ENCODE data around the gene NELL2.

The NELL2 gene

DNA sequence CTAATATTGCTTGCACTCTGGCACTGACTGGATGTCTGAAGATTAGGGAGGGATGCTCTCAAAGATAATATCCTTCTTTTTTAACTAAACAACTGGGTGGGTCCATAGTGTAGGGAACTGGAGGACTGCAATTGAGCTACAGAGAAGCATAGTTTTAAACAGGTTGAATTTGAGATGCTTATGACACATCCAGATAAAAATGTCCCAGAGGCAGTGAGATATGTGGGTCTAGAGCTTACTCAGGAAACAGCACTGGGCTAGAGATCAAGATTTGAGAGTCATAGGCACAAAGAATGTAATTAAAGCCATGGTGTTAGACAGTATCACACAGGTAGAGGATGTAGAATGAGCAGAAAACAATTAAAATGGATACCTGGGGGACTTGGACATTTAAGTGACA is 198.4 kb downstream of the NELL2 start:
- DNase-seq, result no peak

DNA sequence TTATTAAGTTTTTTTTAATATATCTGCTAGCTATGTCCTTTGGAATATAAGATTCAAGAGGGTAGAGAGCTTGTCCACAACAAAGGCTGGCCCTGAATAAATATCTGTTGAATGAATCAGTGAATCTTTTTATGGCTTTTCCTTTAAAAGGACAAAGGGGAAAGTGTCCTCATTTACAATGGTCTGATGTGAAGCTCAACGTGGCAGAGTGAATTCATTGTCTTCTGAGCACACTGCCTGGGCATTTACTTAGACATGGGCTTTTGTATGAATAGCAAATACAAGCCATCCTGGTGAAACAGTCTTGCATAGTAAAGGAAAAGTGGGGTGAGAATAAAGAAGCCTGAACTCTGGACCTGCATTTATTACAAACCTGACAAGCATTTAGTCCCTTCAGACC is 201.2 kb downstream of the NELL2 start:
- no peak for DNase-seq

GRCh38 chr12:44673811-44674210 is 202.3 kb downstream of the NELL2 start:
- no peak for DNase-seq

- no peak for DNase-seq
Observed at GRCh38 chr12:44672042-44672441, 204.1 kb downstream of the NELL2 start.

DNA sequence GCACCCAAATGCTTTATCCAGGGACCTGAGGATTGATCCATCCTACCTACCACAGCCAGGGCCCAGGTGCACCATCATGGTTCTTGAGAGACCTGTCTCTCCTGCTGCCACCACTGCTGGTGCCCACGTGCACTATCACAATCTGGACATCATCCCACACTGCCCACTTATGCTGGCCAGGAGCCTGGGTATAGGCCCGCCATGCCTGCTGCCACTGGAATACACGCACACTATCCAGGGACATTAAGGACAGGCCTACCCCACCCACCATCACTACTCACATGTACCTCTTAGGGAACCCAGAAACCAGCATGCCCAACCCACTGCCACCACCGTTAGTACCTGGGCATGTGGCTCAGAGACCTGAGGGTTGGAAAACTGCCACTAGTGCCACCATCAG is 207.7 kb downstream of the NELL2 start:
- DNase-seq, result no peak

DNA sequence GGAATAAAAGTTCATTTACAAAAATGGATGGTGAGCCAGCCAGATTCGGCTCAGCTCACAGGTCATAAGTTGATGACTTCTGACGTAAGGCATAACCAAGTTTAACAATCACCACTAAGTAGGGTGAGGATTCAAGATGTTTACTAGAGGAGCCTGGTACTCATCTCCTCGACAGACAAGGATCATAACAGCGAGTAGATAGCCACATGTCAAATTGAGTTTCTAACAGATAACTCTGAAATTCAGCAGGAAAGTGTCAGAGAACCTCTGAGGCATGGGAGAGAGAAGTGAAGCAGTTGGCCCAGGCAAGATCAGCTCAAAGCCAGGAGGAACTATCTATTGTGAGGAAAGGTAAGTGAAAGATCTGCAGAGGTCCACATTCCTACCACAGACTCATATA is 208.7 kb downstream of the NELL2 start:
- DNase-seq, result no peak

- no peak for DNase-seq
Observed at GRCh38 chr12:44663291-44663690, 212.8 kb downstream of the NELL2 start.

GRCh38 chr12:44655846-44656245 is 220.3 kb downstream of the NELL2 start:
- DNase-seq, result no peak

DNA sequence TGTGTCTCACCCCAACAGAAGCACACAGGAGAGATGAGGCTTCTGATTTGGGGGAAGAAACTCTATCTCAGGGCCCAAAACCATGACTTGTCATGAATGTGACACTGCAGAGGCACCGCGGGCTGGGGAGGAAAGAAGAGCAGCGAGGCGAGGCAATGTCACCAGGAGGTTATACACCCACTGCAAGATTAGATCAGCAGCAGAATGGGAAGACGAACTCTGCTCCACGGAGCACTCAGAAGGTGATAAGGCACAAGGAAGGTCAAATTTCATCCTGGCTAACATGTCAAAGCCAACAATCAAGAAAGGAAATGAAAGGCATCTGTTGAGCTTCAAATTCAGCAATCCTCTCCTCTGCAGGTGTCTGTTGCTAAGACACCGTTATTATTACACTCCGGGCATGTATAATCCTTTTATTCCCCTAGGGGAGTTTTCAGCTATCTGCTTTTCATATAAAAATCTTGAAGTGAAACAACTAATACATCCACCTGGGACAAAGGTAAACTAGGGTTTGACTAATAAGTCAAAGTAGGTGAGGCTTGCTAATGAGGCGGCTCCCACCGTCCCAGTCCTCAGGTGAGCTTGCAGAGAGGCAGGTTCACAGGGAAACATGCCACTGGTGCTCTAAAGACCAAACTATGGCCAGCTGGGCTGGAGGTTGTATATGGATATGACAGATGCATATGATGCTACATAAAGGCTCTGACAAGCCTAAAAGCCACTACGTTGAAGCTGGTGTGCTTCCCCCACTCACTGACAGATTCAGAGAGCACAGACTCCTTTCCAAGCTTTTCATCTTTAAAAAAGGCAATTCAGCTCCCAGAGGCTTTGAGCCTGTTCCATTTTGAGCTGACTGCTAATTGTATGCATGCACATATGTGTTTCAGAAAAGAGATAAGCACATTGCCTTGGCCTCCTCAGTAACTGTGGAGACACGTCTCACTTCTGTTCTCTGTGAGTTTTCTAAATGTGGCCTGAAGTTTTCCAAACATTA is 221.2 kb downstream of the NELL2 start:
- no peak for DNase-seq

DNA sequence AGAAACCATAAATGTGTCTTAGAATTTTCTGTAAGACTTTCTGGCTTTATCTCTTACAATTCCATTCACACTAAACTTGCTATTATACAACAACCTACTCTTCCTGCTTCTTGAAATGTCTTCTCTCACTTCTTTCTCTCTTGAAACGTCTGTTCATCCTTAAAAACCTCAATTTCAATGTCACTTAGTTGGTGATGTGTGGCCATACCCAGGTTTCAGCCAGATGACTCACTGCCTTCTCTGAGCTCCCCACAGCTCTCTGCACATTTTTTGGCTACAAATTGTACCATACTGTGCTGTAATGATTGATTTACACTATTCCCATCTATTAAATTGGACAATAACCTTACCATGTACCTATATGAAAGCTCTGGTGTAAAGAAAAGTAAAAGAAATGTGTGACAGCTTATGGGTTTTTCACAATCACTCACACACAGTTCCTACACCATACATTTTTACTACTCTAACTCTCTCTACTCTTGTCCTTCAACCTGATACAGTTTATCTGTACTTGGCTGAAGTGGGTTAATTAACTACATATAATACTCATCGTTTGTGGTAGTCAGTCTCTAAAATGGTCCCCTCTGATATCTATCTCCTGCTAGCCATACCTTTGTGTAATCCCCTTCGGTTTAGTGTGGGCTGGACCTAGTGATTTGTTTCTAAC is 222.1 kb downstream of the NELL2 start:
- DNase-seq, result no peak

DNA sequence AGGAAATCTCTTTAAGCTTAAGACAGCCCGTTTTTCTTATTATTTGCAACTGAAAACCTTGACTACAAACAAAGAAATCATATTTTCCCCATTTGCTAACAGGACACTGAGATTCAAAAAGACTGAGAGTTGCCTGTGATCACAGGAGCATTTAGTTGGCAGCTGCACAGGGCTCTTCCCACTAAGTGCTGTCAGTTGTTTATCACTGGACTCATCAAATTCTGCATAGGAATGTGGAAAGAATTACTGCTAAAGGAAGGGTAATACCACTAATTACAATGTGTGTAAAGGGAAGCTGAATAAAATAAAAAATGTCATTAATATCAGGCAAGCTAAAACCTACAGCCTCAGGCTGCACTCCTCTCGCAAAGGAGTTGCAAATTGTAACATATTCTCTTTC is 226.4 kb downstream of the NELL2 start:
- DNase-seq, result no peak

DNA sequence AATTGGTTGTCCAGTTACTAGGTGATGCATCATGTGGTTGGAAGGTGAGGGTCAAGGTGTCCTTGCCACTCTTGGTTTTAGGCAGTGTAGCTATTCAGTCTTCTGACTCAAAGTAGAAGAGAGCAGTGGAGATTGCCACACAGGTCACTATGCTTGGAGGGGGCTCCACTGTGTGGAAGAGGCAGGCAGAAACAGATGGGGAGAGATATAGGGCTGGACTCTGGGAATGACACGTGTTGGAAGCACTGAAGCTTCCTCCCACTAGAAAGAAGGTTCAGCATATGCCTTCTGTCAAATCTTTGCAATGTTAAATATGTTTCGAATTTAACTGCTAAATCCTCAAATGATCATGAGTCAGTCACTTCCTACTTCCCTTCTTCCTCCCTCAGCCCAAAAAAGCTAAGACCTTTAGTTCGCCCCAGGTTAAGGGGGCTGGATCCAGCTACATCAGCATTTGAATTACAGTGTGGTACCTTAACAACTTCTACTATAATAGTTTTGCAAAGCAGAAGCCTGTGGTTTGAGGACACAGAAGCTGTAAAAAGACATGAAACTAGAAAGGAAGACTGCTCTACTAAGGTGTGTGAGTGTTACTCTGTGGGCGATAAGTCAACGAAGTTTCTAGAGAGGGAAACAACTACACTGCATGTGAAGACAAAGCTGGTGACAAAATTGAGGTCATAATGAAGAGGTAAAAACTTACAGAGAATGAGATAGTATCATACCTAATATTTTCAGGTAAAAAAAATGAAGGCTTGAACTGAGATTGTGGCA is 228.0 kb downstream of the NELL2 start:
- no peak for DNase-seq

DNA sequence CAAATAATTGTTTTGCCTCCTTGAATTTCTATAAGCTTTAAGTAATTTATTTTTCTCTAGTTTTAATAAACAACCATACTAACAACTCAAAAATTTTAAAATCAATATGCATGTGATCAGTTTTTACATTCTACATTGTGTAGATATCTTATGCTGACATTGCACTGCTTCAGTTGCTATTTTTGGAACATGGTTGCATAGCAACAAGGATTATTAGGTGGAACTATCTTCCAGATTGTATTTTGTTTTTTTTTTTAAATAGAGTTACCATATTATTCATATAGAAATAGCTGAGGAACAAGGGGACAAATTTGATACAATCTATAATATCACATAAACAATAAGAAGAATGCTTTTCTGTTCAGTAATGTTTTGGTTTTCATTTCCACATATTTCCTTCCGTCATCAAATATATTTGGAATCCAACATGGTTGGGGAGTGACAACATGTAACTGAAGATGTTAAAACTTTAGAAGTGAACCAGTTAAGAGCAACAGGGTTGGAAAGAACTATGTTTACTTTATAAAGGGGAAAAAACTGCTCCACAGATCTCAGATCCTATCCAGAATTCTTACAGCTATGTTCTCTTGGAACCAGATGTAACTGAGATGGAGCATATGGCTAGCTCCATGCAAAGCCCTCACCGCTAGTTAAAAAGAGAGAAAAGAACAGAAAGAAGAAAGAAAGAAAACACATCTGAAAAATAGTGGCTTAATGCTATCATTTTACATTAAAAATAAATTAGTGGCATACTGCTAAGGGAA is 235.5 kb downstream of the NELL2 start:
- DNase-seq, result no peak

GRCh38 chr12:44637875-44638274 is 238.2 kb downstream of the NELL2 start:
- no peak for DNase-seq

DNA sequence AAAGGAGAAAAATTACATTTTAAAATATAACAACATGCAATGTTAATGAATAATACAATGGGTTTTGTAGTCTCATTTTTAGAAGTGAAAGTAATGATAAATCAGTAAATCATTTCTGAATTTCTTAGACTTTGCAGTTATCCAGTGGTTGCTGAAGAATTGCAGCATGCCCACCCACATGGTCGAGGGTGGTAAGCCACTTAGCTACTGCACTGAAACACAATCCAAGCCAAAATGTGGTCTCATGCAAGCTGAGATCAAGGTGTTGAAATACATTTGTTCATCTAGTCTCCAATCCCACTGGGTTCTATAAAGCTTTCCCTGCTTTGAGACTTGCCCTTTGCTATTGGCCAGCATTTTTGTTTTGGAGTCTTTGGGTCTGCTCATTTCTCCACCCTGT is 247.9 kb downstream of the NELL2 start:
- DNase-seq, result peak; percentile 2

GRCh38 chr12:44627387-44628166 is 248.5 kb downstream of the NELL2 start:
- DNase-seq, result no peak

DNA sequence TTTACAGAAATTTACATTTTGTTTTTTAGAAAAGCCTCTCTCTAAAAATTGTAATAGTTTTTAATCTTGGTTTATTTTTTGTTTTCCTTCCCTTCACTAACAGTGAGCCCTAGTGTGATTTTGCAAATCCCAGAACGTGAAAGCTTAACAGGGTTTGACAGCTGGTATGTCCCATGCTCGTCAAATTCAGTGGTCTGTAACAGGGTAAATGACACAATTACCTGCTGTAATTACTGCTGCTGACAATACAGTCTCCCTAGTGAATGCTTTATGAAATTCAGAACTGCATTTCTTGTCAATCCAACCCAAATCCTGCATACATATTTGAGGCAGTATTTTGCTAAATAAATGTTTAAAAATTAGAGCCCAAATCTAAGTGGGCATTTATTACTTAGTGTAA is 249.2 kb downstream of the NELL2 start:
- DNase-seq, result no peak

- no peak for DNase-seq
Observed at GRCh38 chr12:44618946-44619345, 257.2 kb downstream of the NELL2 start.

GRCh38 chr12:44616402-44616801 is 259.7 kb downstream of the NELL2 start:
- no peak for DNase-seq

DNA sequence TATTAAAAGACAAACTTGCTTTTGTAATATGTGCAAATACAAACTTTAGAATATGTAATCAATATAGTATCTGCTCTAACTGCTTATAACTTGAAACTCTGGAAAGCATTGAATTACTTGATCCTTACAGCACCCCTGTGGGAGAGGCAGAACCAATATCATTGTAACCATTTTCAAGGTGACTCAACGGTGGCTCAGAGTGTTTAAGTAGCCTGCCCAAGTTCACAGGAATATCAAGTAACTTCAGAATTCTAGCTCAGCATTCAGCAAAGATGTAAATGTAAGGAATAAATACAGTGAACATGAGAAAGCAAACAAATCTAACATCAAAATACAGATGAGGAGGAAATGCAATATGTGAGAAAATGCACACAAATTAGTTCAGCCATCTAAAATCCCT is 264.6 kb downstream of the NELL2 start:
- DNase-seq, result no peak

DNA sequence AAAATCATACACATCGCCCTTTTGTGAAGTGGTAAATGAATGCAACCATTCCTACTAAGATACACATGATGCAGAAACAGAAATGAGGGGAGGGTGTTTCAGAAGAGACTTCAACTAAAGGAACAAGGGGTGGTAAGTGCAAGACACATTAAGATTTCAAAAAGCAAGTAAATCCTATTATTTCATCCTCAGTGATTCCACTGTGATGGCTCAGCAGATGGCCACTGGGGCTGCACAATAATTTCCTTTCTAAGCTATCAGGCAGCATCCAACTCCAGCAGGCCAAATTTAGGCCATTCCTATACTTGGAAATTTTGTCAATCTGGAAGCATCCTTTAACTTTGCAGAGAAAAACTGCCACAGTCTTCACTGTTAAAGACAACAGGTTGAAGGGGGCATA is 272.4 kb downstream of the NELL2 start:
- DNase-seq, result no peak

DNA sequence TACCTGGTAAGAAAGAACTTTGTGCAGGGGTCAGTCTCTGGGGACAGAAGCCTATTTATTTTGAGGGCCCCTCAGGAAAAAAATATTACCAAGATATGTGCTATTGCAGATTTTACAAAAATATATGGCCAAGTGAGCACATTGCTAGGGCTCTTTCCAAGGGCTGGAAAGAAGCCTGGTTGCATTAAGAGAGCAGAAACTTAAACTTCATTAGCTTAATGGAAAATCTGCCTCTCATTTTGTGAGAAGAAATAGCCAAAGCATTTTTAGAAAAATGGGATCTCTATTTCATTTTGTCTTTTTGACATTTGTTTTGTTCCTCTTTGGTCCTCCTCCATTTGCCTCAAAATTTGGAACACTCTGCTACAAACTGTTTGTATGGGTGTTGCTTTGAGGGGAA is 283.5 kb downstream of the NELL2 start:
- DNase-seq, result no peak
